ENCODE data around the gene SH3RF2.
"Not testable (repeated sequence)": the region's sequence is repeated elsewhere in the genome, so short reads cannot be mapped to it uniquely, and the experiment has no call there.

Gene SH3RF2

GRCh38 chr5:145954140-145954539, 17.8 kb downstream of the SH3RF2 start:
- not testable (repeated sequence) for DNase-seq

DNA sequence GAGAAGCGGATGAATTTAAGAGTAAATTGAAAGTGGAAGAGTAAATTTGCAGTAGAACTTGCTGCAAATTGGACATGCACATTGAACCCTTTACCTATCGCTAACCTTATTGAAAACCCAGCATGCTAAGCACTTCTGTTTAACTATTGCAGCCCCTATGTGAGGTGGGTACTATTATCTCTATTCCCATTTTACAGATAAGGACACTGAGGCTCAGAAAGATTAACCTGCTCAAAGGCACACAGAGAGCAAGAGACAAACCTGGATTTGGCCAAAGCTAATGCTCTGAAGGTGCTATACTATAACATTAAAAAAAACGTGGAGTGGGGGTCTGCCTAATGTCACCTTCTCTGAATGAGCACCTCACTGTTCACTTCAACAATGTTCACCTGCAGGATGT, 21.0 kb downstream of the SH3RF2 start:
- DNase-seq = no peak

GRCh38 chr5:145958436-145958835, 22.1 kb downstream of the SH3RF2 start:
- no peak for DNase-seq

DNA sequence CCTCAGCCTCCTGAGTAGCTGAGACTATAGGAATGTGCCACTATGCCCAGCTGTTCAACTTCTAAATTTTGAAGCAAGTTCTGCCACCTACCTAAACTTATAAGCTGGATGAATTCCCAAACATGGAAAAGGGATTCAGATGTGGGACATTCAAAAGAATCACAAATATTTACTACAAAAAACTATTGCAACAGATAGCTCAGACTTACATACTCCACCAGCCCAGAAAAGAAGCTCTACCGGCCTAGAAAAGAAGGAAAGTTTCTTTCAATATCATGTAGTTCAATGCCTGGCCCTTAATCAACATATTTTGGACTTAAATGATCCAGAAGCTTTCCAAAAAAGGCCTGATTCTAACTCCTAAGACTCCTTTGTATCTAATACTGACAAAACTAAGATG, 23.8 kb downstream of the SH3RF2 start:
- no peak for DNase-seq

DNA sequence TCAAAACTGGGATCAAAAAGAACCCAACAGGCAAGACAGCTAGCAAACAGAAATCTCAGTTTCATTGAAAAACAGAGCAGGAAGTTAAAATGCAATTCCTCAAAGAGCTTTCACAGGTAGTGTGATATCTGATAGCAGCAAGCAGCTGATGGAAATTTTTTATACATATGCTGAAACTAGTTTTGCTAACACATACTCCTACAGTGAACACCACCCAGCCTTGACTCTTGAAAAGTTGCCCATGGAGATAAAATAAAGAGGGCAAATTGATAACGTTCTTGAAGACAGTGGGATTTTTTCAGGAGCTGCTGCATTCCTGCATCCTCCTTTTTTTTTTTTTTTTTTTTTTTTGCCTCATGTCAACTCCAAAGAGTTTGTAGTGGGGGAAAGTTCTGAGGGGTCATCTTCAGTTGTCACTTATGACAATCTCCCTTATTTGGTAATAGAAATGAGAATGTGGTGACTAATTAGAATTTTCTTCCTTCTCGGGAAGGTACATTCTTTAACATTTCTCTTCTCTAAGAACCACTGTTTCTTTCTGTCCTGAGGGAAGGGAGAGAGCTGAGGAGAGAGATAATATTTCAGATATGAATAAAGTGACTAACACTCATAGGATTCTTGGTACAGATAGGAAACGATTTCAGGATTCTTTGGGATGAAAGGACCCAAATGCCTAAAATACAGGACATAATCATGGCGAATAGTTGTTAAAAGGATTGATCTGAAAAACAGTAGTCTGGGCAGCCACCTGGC, 24.6 kb downstream of the SH3RF2 start:
- no peak for DNase-seq

- no peak for DNase-seq
Observed at GRCh38 chr5:145962001-145962400, 25.6 kb downstream of the SH3RF2 start.

DNA sequence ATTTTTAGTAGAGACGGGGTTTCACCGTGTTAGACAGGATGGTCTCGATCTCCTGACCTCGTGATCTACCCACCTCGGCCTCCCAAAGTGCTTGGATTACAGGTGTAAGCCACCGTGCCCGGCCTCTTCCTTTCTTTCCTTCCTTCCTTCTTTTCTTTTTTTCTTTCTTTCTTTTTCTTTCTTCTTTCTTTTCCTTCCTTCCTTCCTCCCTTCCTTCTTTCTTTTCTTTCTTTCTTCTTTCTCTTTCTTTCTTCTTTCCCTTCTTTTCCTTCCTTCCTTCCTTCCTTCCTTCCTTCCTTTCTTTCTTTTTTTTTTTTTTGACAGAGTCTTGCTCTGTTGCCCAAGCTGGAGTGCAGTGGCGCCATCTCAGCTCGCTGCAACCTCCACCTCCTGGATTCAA, 27.6 kb downstream of the SH3RF2 start:
- DNase-seq = not testable (repeated sequence)

DNA sequence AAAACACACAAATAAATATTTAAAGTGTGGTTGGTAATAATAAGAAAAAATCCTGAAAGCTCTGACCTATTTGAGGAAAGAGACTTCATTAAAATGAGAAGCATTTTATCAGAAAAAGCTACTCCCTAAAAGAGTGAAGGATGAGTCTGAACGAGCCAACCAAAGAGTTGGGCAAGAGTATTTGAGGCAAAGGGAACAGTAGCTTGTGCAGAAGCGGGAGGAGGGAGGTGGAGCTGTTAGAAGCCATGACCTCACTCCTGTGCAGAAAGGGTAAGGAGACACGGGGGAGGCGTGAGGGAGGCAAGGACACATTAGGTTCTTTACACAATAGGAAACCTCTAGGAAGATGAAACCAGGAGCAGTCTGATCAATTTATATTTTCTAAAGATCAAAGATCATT, 29.4 kb downstream of the SH3RF2 start:
- no peak for DNase-seq

GRCh38 chr5:145967296-145967695, 30.9 kb downstream of the SH3RF2 start:
- no peak for DNase-seq

- no peak for DNase-seq
Observed at GRCh38 chr5:145968970-145969713, 32.8 kb downstream of the SH3RF2 start.

GRCh38 chr5:145969714-145970092, 33.3 kb downstream of the SH3RF2 start:
- DNase-seq = no peak

- DNase-seq = no peak
Observed at GRCh38 chr5:145971108-145971507, 34.7 kb downstream of the SH3RF2 start.

DNA sequence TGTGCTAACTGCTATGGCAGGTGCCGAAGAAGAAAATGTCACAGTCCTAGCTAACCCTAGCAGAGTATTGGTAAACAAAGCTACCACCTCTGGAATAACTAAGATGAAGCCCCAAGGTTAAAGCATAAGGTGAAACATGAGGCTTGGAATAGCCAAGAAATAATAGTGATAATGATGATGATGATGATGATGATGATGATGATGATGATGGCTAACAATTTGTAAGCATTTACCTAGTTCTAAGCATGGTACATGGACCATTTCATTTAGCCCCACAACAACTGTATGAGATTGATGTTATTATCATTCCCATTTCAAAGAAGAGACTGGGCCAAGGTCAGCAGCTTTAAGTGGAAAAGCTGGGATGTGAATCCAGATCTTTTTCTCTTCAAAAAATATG, 35.3 kb downstream of the SH3RF2 start:
- DNase-seq = no peak

GRCh38 chr5:145975001-145975360, 38.6 kb downstream of the SH3RF2 start:
- DNase-seq = no peak

DNA sequence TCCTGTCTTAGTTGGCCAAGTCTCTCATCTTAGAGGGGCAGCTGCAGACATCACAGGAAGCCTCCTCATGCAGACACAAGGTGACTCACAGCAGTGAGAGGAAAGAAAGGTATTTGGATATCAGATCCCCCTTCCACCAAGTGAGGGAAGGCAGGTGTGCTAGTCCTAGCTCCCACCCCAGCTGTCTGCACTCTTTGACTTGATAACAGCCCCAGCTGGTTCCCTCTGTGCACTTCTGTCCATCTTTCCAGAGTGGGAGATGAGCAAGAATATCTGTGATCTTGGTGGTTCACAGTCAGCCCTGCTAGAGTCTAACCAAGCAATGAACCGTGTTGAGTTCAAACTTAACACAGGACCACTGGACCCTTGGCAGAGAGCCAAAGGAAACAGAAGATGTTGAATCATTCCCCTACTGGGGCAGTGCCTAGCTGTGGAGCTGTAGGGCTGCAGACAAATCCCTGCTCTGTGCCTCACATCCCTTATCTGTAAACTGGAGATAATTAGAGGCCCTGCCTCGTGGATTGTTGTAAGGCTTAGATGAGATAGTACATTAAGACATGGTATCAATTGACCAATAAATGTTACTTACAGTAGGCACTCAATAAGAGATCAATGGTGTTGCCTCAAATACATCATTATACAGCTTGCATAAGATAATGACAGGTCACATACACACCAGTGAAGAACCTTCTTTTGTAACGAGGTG, 39.1 kb downstream of the SH3RF2 start:
- DNase-seq = no peak

DNA sequence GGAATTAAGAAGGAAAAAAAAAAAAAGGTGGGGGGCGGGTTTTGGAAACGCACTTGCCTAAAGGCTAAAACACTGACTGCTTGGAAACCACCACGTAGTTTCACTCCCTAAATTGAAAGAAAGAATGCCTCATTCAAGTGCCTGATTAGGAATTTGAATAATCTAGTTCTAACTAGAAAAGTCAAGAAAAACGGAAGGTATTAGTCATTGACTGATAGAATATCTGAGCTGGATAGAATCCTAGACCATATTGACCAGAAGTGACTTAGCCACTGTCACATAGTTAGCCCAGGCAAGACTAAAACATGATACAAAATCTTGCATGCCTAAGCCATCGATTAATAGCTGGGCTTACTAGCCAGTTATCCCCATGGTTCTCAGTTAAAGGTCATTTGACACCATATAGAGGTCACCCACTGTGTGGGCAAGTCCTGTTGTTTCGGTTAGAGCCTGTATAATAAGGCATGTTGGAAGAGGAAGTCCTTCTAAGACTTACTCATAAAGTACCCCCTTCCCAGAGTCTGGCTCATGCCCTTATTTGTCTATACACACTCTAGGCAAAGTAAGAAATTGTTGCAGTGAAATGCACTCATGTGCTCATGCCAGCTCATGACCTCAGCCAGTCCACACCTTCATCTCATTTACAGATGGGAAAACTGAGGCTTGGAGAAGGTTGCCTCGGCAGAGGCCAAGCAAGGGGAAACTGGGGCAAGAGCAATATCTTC, 40.2 kb downstream of the SH3RF2 start:
- no peak for DNase-seq

DNA sequence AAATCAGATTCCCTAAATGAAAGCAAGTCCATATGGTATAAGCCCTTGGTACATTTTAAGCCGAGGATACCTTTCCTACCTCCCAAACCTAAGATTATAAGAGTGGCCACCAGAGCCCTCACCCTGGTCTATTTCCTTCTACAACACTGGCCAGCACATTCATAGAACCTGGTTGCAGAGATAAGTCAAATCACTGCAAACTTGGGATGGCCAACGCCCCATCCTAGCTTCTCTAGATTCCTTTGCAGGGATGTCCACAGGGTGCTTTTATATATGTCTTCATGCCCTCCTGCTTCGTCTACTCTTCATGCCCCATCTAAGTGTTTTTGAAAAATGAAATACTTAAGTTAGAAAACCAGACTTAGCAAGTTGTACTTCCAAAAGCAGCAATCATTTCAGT, 41.8 kb downstream of the SH3RF2 start:
- DNase-seq = no peak

DNA sequence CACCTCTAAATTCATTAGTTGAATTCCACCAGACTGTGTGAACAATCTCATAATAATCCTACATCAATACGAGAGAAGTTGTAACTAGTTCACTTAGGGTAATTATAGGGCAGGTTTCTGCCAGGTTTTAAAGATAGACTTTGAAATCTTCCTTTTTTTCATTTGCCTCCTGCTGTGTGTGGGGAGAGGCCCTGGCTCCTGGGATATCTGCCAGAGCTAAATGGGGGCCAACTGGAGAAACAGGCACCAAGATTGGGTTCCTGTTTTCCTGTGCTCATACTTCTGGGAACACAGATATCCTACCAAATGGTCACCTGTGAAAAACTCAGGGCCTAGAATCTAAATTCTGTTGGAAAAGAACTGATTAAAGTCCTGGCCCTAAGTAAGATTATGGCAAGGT, 42.3 kb downstream of the SH3RF2 start:
- DNase-seq = no peak

GRCh38 chr5:145979270-145980223, 43.2 kb downstream of the SH3RF2 start:
- no peak for DNase-seq

DNA sequence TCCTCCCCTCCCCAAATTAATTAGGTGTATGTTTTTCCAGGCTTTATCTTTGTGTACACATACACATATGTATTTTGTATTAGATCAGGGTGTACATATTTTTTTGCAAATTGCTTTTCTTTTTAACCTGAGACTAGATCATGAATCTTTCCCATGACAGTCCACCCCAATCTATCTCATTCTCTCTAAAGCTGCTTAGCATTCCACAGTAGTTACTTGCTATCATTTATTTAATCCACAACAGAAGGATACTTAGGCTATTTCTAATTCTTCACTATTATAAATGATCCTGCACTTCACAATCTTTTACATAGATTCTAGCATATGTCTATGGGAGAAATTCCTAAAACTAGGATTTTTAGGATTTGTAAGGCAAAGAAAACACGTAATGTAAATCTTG, 43.9 kb downstream of the SH3RF2 start:
- no peak for DNase-seq

GRCh38 chr5:145980718-145981117, 44.3 kb downstream of the SH3RF2 start:
- DNase-seq = no peak
